ENCODE data around the gene TIFAB. TPM values are rescaled to one million over a fixed set of nuclear protein-coding genes. Genes with fewer than 3 reads are reported as not detected.

TIFAB gene
- total RNA-seq, 1 donor from 2014 or later, result not detected

GRCh38 chr5:135448071-135448739, 3.9 kb downstream of the TIFAB start:
- Mint-ChIP-seq H3K27ac (ENCODE audit: unreplicated experiment) (no peak overlapping the region), H3K4me3 (ENCODE audit: unreplicated experiment) (no peak overlapping the region), H3K9me3 (ENCODE audit: unreplicated experiment) (no peaks in the 10 kb centered on the region), H3K36me3 (ENCODE audit: low read depth, unreplicated experiment) (no peaks in the 10 kb centered on the region), H3K4me1 (ENCODE audit: unreplicated experiment) (peaks cover 20% of the 10 kb centered on the region), H3K27me3 (ENCODE audit: unreplicated experiment) (peaks cover 2% of the 10 kb centered on the region)
- no peak for DNase-seq (ENCODE audit: low spot score)
- TF ChIP-seq CTCF (IDR thresholded peaks at IDR 0.05; ENCODE audit: unreplicated experiment), result no peak

- peaks cover 2% of the 10 kb centered on the region for H3K27me3 Mint-ChIP-seq (ENCODE audit: unreplicated experiment)
- no peaks in the 10 kb centered on the region for H3K9me3 Mint-ChIP-seq (ENCODE audit: unreplicated experiment)
- H3K4me3 Mint-ChIP-seq (ENCODE audit: unreplicated experiment), result no peak within 1 kb of the TSS
- no peak for DNase-seq (ENCODE audit: low spot score)
- no peak for TF ChIP-seq CTCF (IDR thresholded peaks at IDR 0.05; ENCODE audit: unreplicated experiment)
- H3K4me1 Mint-ChIP-seq (ENCODE audit: unreplicated experiment), result peaks cover 20% of the 10 kb centered on the region
- no peak within 1 kb of the TSS for H3K27ac Mint-ChIP-seq (ENCODE audit: unreplicated experiment)
- no peaks in the 10 kb centered on the region for H3K36me3 Mint-ChIP-seq (ENCODE audit: low read depth, unreplicated experiment)
These were observed 4.7 kb downstream of the TIFAB start, which contains the start of gene DCANP1 for GRCh38 chr5:135447298-135447929. Gene DCANP1, minus strand, starts transcription at chr5:135447348. Its CDS starts 240 bp downstream, at chr5:135447108.

GRCh38 chr5:135446615-135447014, 5.5 kb downstream of the TIFAB start:
- no peak for TF ChIP-seq CTCF (IDR thresholded peaks at IDR 0.05; ENCODE audit: unreplicated experiment)
- peaks cover 20% of the 10 kb centered on the region for H3K4me1 Mint-ChIP-seq (ENCODE audit: unreplicated experiment)
- H3K36me3 Mint-ChIP-seq (ENCODE audit: low read depth, unreplicated experiment), result no peaks in the 10 kb centered on the region

GRCh38 chr5:135446206-135446605, 5.9 kb downstream of the TIFAB start:
- Mint-ChIP-seq H3K27ac (ENCODE audit: unreplicated experiment) (no peak overlapping the region), H3K9me3 (ENCODE audit: unreplicated experiment) (no peaks in the 10 kb centered on the region), H3K4me1 (ENCODE audit: unreplicated experiment) (peaks cover 21% of the 10 kb centered on the region), H3K36me3 (ENCODE audit: low read depth, unreplicated experiment) (no peaks in the 10 kb centered on the region), H3K27me3 (ENCODE audit: unreplicated experiment) (peaks cover 3% of the 10 kb centered on the region), H3K4me3 (ENCODE audit: unreplicated experiment) (no peak overlapping the region)
- no peak for TF ChIP-seq CTCF (IDR thresholded peaks at IDR 0.05; ENCODE audit: unreplicated experiment)
- DNase-seq (ENCODE audit: low spot score), result no peak

More at GRCh38 chr5:135446615-135447014, 5.5 kb downstream of the TIFAB start:
- no peaks in the 10 kb centered on the region for H3K9me3 Mint-ChIP-seq (ENCODE audit: unreplicated experiment)
- no peak for DNase-seq (ENCODE audit: low spot score)
- H3K27ac Mint-ChIP-seq (ENCODE audit: unreplicated experiment), result no peak overlapping the region
- H3K4me3 Mint-ChIP-seq (ENCODE audit: unreplicated experiment), result no peak overlapping the region
- H3K27me3 Mint-ChIP-seq (ENCODE audit: unreplicated experiment), result peaks cover 2% of the 10 kb centered on the region

Measured in endothelial cell (in vitro differentiated cells).